ENCODE data around the gene CD109.
A peak's percentile ranks its signal among the peaks of the same experiment; 100 is the strongest.

CD109 gene

GRCh38 chr6:73655341-73655917, 40.6 kb upstream of the CD109 start:
- DNase-seq (ENCODE audit: low read depth in 2 of 2) = no peak
- TF ChIP-seq CTCF (IDR thresholded peaks at IDR 0.05; ENCODE audit: low read depth, low read length) = no peak
- H3K4me3 ChIP-seq (replicated peaks in 1 of 2; ENCODE audit: low read depth in 2 of 2, low read length in 2 of 2) = no peak overlapping the region

GRCh38 chr6:73656531-73657145, 39.4 kb upstream of the CD109 start:
- no peak overlapping the region for H3K4me3 ChIP-seq (replicated peaks in 1 of 2; ENCODE audit: low read depth in 2 of 2, low read length in 2 of 2)
- TF ChIP-seq CTCF (IDR thresholded peaks at IDR 0.05; ENCODE audit: low read depth, low read length) = no peak
- peak in 1 of 2 donors; percentile 38 for DNase-seq (ENCODE audit: low read depth in 2 of 2)

GRCh38 chr6:73657201-73657600, 38.8 kb upstream of the CD109 start:
- no peak overlapping the region for H3K4me3 ChIP-seq (replicated peaks in 1 of 2; ENCODE audit: low read depth in 2 of 2, low read length in 2 of 2)
- no peak for TF ChIP-seq CTCF (IDR thresholded peaks at IDR 0.05; ENCODE audit: low read depth, low read length)
- no peak for DNase-seq (ENCODE audit: low read depth in 2 of 2)

- no peak overlapping the region for H3K4me3 ChIP-seq (replicated peaks in 1 of 2; ENCODE audit: low read depth in 2 of 2, low read length in 2 of 2)
- TF ChIP-seq CTCF (IDR thresholded peaks at IDR 0.05; ENCODE audit: low read depth, low read length) = no peak
- DNase-seq (ENCODE audit: low read depth in 2 of 2) = no peak
Observed at GRCh38 chr6:73664701-73665100, 31.3 kb upstream of the CD109 start.

- no peak overlapping the region for H3K4me3 ChIP-seq (replicated peaks in 1 of 2; ENCODE audit: low read depth in 2 of 2, low read length in 2 of 2)
- peak in 1 of 2 donors; percentile 43 for DNase-seq (ENCODE audit: low read depth in 2 of 2)
- TF ChIP-seq CTCF (IDR thresholded peaks at IDR 0.05; ENCODE audit: low read depth, low read length) = no peak
Observed at GRCh38 chr6:73665686-73666319, 30.2 kb upstream of the CD109 start.

- no peak for TF ChIP-seq CTCF (IDR thresholded peaks at IDR 0.05; ENCODE audit: low read depth, low read length)
- DNase-seq (ENCODE audit: low read depth in 2 of 2) = peak; percentile 59 to 62
- H3K4me3 ChIP-seq (replicated peaks in 1 of 2; ENCODE audit: low read depth in 2 of 2, low read length in 2 of 2) = no peak overlapping the region
Observed at GRCh38 chr6:73666393-73666792, 29.6 kb upstream of the CD109 start.

All from cardiac fibroblast (primary cell).